OCI-LY7 (cell line): ENCODE results near the gene CHAF1A.

Experiments used
- EZH2phosphoT487 ChIP-seq: fragments of 200-600 bp; sonication (generic); IDR thresholded peaks from 2 replicates; pipeline ENCODE4 v1.6.1; 2018; ENCODE audit warnings: low read depth, borderline replicate concordance, mild to moderate bottlenecking, mixed run types, antibody characterized with exemption, low read length, moderate library complexity, mixed read lengths
- TF ChIP-seq, protein P1 (sequence below): fragments of 200-600 bp; sonication (generic); conservative IDR thresholded peaks from 2 replicates; pipeline ENCODE4 v1.5.1; 2014; ENCODE audit warnings: mild to moderate bottlenecking, antibody characterized with exemption, low read length, moderate library complexity, mixed read lengths

DNA sequence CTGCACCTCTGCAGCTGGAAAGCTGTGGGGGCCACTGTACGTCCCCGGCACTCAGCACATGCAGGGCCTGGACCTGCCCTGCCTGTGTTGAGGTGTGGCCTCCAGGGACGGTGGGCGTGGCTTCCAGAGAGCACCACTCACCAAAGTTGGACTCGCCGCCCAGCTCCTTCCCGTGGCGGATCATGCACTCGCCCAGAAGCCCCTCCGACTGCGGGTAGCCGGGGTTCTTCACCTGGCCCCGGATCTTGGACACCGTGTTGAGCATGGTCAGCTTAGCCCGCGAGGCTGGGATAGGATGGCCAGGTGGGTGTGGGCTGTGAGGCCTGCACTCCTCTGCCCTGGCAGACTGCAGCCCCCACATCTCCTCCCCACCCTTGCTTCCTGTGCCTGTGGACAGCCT lies 37.1 kb upstream of the CHAF1A start:
- TF ChIP-seq, protein P1, sequence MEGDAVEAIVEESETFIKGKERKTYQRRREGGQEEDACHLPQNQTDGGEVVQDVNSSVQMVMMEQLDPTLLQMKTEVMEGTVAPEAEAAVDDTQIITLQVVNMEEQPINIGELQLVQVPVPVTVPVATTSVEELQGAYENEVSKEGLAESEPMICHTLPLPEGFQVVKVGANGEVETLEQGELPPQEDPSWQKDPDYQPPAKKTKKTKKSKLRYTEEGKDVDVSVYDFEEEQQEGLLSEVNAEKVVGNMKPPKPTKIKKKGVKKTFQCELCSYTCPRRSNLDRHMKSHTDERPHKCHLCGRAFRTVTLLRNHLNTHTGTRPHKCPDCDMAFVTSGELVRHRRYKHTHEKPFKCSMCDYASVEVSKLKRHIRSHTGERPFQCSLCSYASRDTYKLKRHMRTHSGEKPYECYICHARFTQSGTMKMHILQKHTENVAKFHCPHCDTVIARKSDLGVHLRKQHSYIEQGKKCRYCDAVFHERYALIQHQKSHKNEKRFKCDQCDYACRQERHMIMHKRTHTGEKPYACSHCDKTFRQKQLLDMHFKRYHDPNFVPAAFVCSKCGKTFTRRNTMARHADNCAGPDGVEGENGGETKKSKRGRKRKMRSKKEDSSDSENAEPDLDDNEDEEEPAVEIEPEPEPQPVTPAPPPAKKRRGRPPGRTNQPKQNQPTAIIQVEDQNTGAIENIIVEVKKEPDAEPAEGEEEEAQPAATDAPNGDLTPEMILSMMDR: no peak
- no peak for TF ChIP-seq EZH2phosphoT487
